ENCODE data around the gene BATF3.
"Not testable (repeated sequence)": the region's sequence is repeated elsewhere in the genome, so short reads cannot be mapped to it uniquely, and the experiment has no call there.

BATF3 gene

GRCh38 chr1:212670882-212671281, 28.8 kb downstream of the BATF3 start:
- peaks cover 0 to 13% of the 10 kb centered on the region in 2 donors for H3K27me3 Mint-ChIP-seq
- ATAC-seq (replicated peaks), result no peak
- H3K36me3 Mint-ChIP-seq (ENCODE audit: insufficient read depth), result peaks cover 3% of the 10 kb centered on the region
- no peaks in the 10 kb centered on the region for H3K9me3 Mint-ChIP-seq
- H3K4me1 Mint-ChIP-seq (ENCODE audit: low read depth in 2 of 2), result peaks cover 9 to 13% of the 10 kb centered on the region in 2 donors
- H3K27ac Mint-ChIP-seq, result no peak overlapping the region
- H3K4me3 Mint-ChIP-seq, result no peak overlapping the region
- DNase-seq, result no peak

GRCh38 chr1:212670301-212670700, 29.3 kb downstream of the BATF3 start:
- no peaks in the 10 kb centered on the region for H3K9me3 Mint-ChIP-seq
- peaks cover 3% of the 10 kb centered on the region for H3K36me3 Mint-ChIP-seq (ENCODE audit: insufficient read depth)
- H3K27me3 Mint-ChIP-seq, result peaks cover 0 to 13% of the 10 kb centered on the region in 2 donors
- no peak overlapping the region for H3K4me3 Mint-ChIP-seq
- DNase-seq, result no peak
- no peak overlapping the region for H3K27ac Mint-ChIP-seq
- H3K4me1 Mint-ChIP-seq (ENCODE audit: low read depth in 2 of 2), result peaks cover 13 to 17% of the 10 kb centered on the region in 2 donors
- ATAC-seq (replicated peaks), result no peak

GRCh38 chr1:212669600-212669999, 30.0 kb downstream of the BATF3 start:
- H3K36me3 Mint-ChIP-seq (ENCODE audit: insufficient read depth), result peaks cover 3% of the 10 kb centered on the region
- ATAC-seq (replicated peaks) (no peak), DNase-seq (no peak)
- H3K27me3 Mint-ChIP-seq, result peaks cover 0 to 13% of the 10 kb centered on the region in 2 donors
- no peak overlapping the region for H3K27ac Mint-ChIP-seq
- H3K4me3 Mint-ChIP-seq, result no peak overlapping the region
- H3K4me1 Mint-ChIP-seq (ENCODE audit: low read depth in 2 of 2), result peaks cover 14 to 19% of the 10 kb centered on the region in 2 donors
- no peaks in the 10 kb centered on the region for H3K9me3 Mint-ChIP-seq

GRCh38 chr1:212669102-212669501, 30.5 kb downstream of the BATF3 start:
- no peak overlapping the region for H3K4me3 Mint-ChIP-seq
- no peaks in the 10 kb centered on the region for H3K9me3 Mint-ChIP-seq
- H3K36me3 Mint-ChIP-seq (ENCODE audit: insufficient read depth), result peaks cover 3% of the 10 kb centered on the region
- no peak for ATAC-seq (replicated peaks)
- H3K27ac Mint-ChIP-seq, result no peak overlapping the region
- DNase-seq, result no peak
- H3K27me3 Mint-ChIP-seq, result peaks cover 0 to 13% of the 10 kb centered on the region in 2 donors
- peaks cover 14 to 19% of the 10 kb centered on the region in 2 donors for H3K4me1 Mint-ChIP-seq (ENCODE audit: low read depth in 2 of 2)

- DNase-seq, result no peak
- ATAC-seq (replicated peaks), result no peak
- peak overlapping the region in 1 of 2 donors; percentile 62 for H3K27ac Mint-ChIP-seq
- peaks cover 14 to 19% of the 10 kb centered on the region in 2 donors for H3K4me1 Mint-ChIP-seq (ENCODE audit: low read depth in 2 of 2)
- peaks cover 0 to 13% of the 10 kb centered on the region in 2 donors for H3K27me3 Mint-ChIP-seq
- no peak overlapping the region for H3K4me3 Mint-ChIP-seq
- no peaks in the 10 kb centered on the region for H3K9me3 Mint-ChIP-seq
- peaks cover 3% of the 10 kb centered on the region for H3K36me3 Mint-ChIP-seq (ENCODE audit: insufficient read depth)
Observed at GRCh38 chr1:212668477-212668876, 31.2 kb downstream of the BATF3 start.

- H3K27me3 Mint-ChIP-seq, result peaks cover 0 to 13% of the 10 kb centered on the region in 2 donors
- H3K9me3 Mint-ChIP-seq, result no peaks in the 10 kb centered on the region
- H3K36me3 Mint-ChIP-seq (ENCODE audit: insufficient read depth), result peaks cover 3% of the 10 kb centered on the region
- H3K4me1 Mint-ChIP-seq (ENCODE audit: low read depth in 2 of 2), result peaks cover 14 to 19% of the 10 kb centered on the region in 2 donors
- no peak overlapping the region for H3K4me3 Mint-ChIP-seq
- peak overlapping the region in 1 of 2 donors; percentile 20 for H3K27ac Mint-ChIP-seq
- DNase-seq (no peak), ATAC-seq (replicated peaks) (peak; percentile 63)
Observed at GRCh38 chr1:212667223-212668139, 32.2 kb downstream of the BATF3 start.

GRCh38 chr1:212666116-212666775, 33.4 kb downstream of the BATF3 start:
- no peak for DNase-seq
- Mint-ChIP-seq H3K4me1 (ENCODE audit: low read depth in 2 of 2) (peaks cover 14 to 18% of the 10 kb centered on the region in 2 donors), H3K4me3 (peak overlapping the region in 1 of 2 donors; percentile 42), H3K36me3 (ENCODE audit: insufficient read depth) (peaks cover 3% of the 10 kb centered on the region), H3K27ac (peak overlapping the region in 1 of 2 donors; percentile 46), H3K9me3 (no peaks in the 10 kb centered on the region), H3K27me3 (peaks cover 0 to 8% of the 10 kb centered on the region in 2 donors)
- ATAC-seq (replicated peaks), result no peak

DNA sequence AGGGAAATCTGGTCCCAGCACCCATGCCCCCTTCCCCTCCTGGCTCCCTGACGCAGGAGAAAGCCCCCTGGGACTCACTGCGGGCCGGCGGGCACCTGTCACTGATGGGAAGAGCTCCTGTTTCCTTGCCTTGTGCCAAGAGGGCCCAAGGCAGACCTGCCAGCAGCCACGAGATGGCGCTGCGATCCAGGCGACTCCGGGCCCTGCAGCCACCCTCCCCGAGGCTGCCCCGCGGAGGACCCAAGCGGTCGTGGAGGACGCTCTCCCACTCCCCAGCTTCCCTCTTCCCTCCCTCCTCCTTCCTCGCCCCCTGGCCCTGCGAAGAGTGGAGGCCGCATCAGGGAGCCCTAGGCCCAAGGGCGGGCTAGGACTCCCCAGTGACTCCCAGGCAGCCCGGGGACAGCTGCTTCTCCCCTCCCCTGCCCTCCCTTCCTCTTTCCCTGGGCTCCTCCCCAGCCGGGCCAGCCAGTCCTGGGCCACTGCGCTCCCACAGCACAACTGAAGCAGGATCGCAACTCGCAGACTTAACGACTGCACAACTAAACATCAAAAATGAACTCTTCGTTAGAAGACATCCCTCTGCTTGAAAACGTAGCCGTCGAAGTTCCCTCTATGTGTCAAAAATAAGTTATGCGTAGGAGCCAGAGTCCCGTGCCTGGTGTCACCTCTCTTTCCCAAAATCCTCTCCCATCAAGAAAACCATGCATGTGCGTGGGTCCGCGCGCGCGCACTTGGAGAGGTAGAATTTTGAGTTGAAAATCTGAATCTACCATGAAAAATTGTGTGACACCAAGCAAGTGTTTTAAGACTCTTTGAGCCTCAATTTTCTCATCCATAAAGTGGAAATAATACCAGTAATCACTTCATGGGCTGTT, 34.2 kb downstream of the BATF3 start:
- peaks cover 3% of the 10 kb centered on the region for H3K36me3 Mint-ChIP-seq (ENCODE audit: insufficient read depth)
- DNase-seq (peak; percentile 71 to 76 (median 75)), ATAC-seq (replicated peaks) (peak; percentile 92)
- no peaks in the 10 kb centered on the region for H3K9me3 Mint-ChIP-seq
- peak overlapping the region in 1 of 2 donors; percentile 41 for H3K27ac Mint-ChIP-seq
- H3K4me3 Mint-ChIP-seq, result peak overlapping the region; percentile 59 to 69
- peaks cover 14 to 16% of the 10 kb centered on the region in 2 donors for H3K4me1 Mint-ChIP-seq (ENCODE audit: low read depth in 2 of 2)
- peaks cover 0 to under 1% of the 10 kb centered on the region in 2 donors for H3K27me3 Mint-ChIP-seq

DNA sequence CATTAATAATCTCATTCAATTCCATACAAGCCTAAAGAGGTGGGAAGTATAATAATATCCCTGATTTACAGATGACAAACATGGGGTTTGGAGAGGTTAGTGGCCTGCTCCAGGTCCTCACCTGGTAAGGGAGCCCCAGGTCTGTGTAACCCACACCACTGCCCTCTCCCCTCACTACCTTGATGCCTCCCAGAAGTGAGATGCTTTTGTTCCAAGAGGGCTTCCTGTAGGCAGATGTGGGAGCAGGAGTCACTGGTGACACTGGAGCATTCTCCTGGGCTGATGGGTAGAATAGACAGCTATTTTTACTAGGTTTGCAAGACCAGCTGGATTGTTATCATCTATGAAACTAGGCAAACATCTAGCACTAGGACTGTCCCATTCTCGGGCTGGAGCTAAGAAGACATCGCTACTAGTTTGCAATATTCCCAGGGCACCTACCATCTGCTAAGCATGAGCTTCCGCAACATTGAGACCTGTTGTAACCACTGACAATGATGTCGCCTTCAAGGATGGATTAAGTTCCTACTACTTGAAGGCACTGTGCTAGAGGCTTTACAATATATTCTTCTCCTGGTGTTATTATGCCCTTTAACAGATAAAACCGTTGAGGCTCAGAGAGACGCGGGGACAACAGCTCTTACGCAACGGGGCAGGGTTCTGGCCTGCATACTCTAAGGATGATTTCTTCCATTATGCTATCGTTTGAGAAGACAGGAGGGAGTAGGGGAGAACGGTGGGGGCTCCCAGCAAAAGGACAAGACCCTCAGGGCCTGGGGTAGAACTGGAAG, 35.0 kb downstream of the BATF3 start:
- ATAC-seq (replicated peaks) (no peak), DNase-seq (no peak)
- no peak overlapping the region for H3K4me3 Mint-ChIP-seq
- peaks cover 0 to 5% of the 10 kb centered on the region in 2 donors for H3K27me3 Mint-ChIP-seq
- no peak overlapping the region for H3K27ac Mint-ChIP-seq
- H3K9me3 Mint-ChIP-seq, result no peaks in the 10 kb centered on the region
- peaks cover 14 to 16% of the 10 kb centered on the region in 2 donors for H3K4me1 Mint-ChIP-seq (ENCODE audit: low read depth in 2 of 2)
- H3K36me3 Mint-ChIP-seq (ENCODE audit: insufficient read depth), result peaks cover 3% of the 10 kb centered on the region

DNA sequence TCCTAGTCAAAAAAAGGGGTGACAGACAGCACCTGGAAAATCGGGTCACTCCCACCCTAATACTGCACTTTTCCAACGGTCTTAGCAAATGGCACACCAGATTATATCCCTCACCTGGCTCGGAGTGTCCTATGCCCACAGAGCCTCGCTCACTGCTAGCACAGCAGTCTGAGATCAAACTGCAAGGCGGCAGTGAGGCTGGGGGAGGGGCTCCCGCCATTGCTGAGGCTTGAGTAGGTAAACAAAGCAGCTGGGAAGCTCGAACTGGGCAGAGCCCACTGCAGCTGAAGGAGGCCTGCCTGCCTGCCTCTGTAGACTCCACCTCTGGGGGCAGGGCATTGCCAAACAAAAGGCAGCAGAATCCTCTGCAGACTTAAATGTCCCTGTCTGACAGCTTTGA, 41.4 kb downstream of the BATF3 start:
- not testable (repeated sequence) for H3K4me1 Mint-ChIP-seq (ENCODE audit: low read depth in 2 of 2)
- H3K27me3 Mint-ChIP-seq, result peaks cover 21 to 55% of the 10 kb centered on the region in 2 donors

GRCh38 chr1:212656730-212657129, 42.9 kb downstream of the BATF3 start:
- H3K27me3 Mint-ChIP-seq, result peaks cover 21 to 67% of the 10 kb centered on the region in 2 donors
- H3K36me3 Mint-ChIP-seq (ENCODE audit: insufficient read depth), result no peaks in the 10 kb centered on the region
- H3K27ac Mint-ChIP-seq, result peak overlapping the region in 1 of 2 donors; percentile 4
- H3K4me1 Mint-ChIP-seq (ENCODE audit: low read depth in 2 of 2), result no peaks in the 10 kb centered on the region
- H3K4me3 Mint-ChIP-seq, result no peak overlapping the region
- H3K9me3 Mint-ChIP-seq, result no peaks in the 10 kb centered on the region
- ATAC-seq (replicated peaks), result no peak
- DNase-seq, result no peak

More for the DNA sequence above, 41.4 kb downstream of the BATF3 start:
- not testable (repeated sequence) for H3K9me3 Mint-ChIP-seq; H3K36me3 Mint-ChIP-seq (ENCODE audit: insufficient read depth); H3K4me3 Mint-ChIP-seq; H3K27ac Mint-ChIP-seq; DNase-seq; ATAC-seq (replicated peaks)

DNA sequence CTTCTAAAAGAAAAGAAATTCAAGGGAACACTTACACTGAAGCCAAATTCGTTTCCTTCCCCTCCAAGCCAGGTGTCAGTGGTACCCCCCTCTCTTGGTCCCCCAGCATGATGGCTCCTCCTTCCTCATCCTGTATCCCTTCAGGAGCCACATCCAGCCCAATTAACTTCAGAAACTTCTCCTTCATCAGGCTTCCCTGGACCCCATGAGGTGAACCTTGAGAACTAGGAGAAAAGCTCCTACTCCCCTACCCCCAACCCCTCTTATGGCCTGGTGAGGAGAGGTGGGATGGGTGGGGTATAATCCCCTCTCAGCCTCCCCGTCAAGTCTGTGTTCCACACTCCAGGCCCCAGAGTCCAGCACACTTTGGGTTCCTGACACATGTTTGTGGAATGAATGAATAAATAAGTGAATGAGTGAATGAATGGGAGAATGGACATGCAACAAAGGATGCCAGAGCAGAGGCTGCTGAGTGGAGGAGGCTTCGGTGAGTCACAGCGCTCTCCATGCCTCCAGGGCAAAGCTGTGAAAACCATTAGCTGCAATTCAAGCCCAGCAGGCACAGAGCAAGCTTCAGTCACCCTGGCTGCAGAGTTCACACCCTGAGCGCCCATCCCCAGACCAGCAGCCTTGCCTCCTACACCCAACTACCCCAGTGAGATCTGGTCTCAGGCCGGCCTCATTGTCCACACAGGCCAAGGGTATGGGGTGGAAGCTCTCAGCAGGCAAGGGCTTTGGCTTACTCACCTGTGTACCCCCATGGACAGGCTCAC, 43.8 kb downstream of the BATF3 start:
- no peak for DNase-seq
- no peak overlapping the region for H3K27ac Mint-ChIP-seq

More for the DNA sequence above, 43.8 kb downstream of the BATF3 start:
- Mint-ChIP-seq H3K36me3 (ENCODE audit: insufficient read depth) (no peaks in the 10 kb centered on the region), H3K4me1 (ENCODE audit: low read depth in 2 of 2) (no peaks in the 10 kb centered on the region), H3K4me3 (no peak overlapping the region), H3K9me3 (no peaks in the 10 kb centered on the region), H3K27me3 (peaks cover 21 to 67% of the 10 kb centered on the region in 2 donors)
- no peak for ATAC-seq (replicated peaks)
